GM23338 (cell line): ENCODE data around the gene RCOR1. TPM values are rescaled to one million over a fixed set of nuclear protein-coding genes. Genes with fewer than 3 reads are reported as not detected.

Experiments used
- ATAC-seq: fragments of 200-7000 bp; cut with Tn5 transposase; 3 replicates; pipeline ENCODE4 v1.9.1; 2020
- DNase-seq: peaks from one replicate; pipeline ENCODE4 v3.0.0-alpha.2; 2015; ENCODE audit warnings: low spot score
- H2AFZ ChIP-seq: fragments of 200-600 bp; sonication (generic); 2 replicates; pipeline ENCODE4 v1.8.0; 2016; ENCODE audit warnings: antibody characterized with exemption, mild to moderate bottlenecking, moderate library complexity
- H3F3A ChIP-seq: fragments of 200-600 bp; sonication (generic); replicated peaks from 2 replicates; pipeline ENCODE4 v1.8.0; 2017; ENCODE audit warnings: antibody characterized with exemption, mixed run types, low read depth
- H3K27ac ChIP-seq: fragments of 200-600 bp; sonication (generic); 2 replicates; pipeline ENCODE4 v1.6.1; 2016; ENCODE audit warnings: low read depth
- H3K27me3 ChIP-seq: fragments of 200-600 bp; sonication (generic); 2 replicates; pipeline ENCODE4 v1.8.0; 2016; ENCODE audit warnings: mild to moderate bottlenecking, mixed run types, moderate library complexity; ENCODE audit not compliant: insufficient read depth
- H3K36me3 ChIP-seq: fragments of 200-600 bp; sonication (generic); 2 replicates; pipeline ENCODE4 v1.8.0; 2016; ENCODE audit warnings: mild to moderate bottlenecking; ENCODE audit not compliant: insufficient read depth
- H3K4me1 ChIP-seq: fragments of 200-600 bp; sonication (generic); 2 replicates; pipeline ENCODE4 v1.8.0; 2016; ENCODE audit warnings: mild to moderate bottlenecking, moderate library complexity; ENCODE audit not compliant: insufficient read depth
- H3K4me2 ChIP-seq: fragments of 200-600 bp; sonication (generic); 2 replicates; pipeline ENCODE4 v1.7.1; 2017; ENCODE audit warnings: mixed run types
- H3K4me3 ChIP-seq: fragments of 200-600 bp; sonication (generic); 2 replicates; pipeline ENCODE4 v1.6.1; 2016; ENCODE audit warnings: mixed run types
- H3K79me2 ChIP-seq: fragments of 200-600 bp; sonication (generic); replicated peaks from 2 replicates; pipeline ENCODE4 v1.8.0; 2017; ENCODE audit warnings: mild to moderate bottlenecking; ENCODE audit not compliant: insufficient read depth
- H3K9me2 ChIP-seq: fragments of 200-600 bp; sonication (generic); 2 replicates; pipeline ENCODE4 v1.8.0; 2017; ENCODE audit not compliant: insufficient read depth
- H4K20me1 ChIP-seq: fragments of 200-600 bp; sonication (generic); replicated peaks from 2 replicates; pipeline ENCODE4 v1.8.0; 2017; ENCODE audit warnings: mild to moderate bottlenecking; ENCODE audit not compliant: insufficient read depth
- H3K27ac Mint-ChIP-seq: 2 replicates; pipeline ENCODE4 v1.8.0; 2020; ENCODE audit warnings: inconsistent platforms, mild to moderate bottlenecking, moderate library complexity, mixed read lengths
- H3K27me3 Mint-ChIP-seq: 3 replicates; pipeline ENCODE4 v1.8.0; 2022; ENCODE audit warnings: low read depth, mild to moderate bottlenecking, moderate library complexity, mixed read lengths, inconsistent platforms; ENCODE audit not compliant: insufficient read depth, poor library complexity
- H3K36me3 Mint-ChIP-seq: 3 replicates; pipeline ENCODE4 v1.8.0; 2021; ENCODE audit warnings: low read depth, mild to moderate bottlenecking, inconsistent platforms, moderate library complexity, mixed read lengths
- H3K4me1 Mint-ChIP-seq: 3 replicates; pipeline ENCODE4 v1.8.0; 2020; ENCODE audit warnings: mild to moderate bottlenecking, inconsistent platforms, mixed read lengths
- H3K4me3 Mint-ChIP-seq: 3 replicates; pipeline ENCODE4 v1.8.0; 2021; ENCODE audit warnings: moderate library complexity, mild to moderate bottlenecking, inconsistent platforms, mixed read lengths
- H3K9me3 Mint-ChIP-seq: 3 replicates; pipeline ENCODE4 v1.8.0; 2020; ENCODE audit warnings: moderate library complexity, mild to moderate bottlenecking, inconsistent platforms, mixed read lengths
- CREB1 ChIP-seq: fragments of 250-450 bp; sonication (Bioruptor Pico); IDR thresholded peaks from 2 replicates; pipeline ENCODE4 v1.5.0; 2020; ENCODE audit warnings: low read depth, mild to moderate bottlenecking, moderate library complexity
- CTCF ChIP-seq, 2 experiments: fragments of 200-600 bp in 1 of 2; sonication (generic) in 1 of 2; conservative IDR thresholded peaks; 2 replicates each; pipeline versions ENCODE4 v1.5.1 to v1.6.1; 2016 to 2017; ENCODE audit warnings: antibody characterized with exemption in 2 of 2, low read depth in 2 of 2, mild to moderate bottlenecking in 2 of 2, moderate library complexity in 1 of 2
- EZH2phosphoT487 ChIP-seq: fragments of 200-600 bp; sonication (generic); IDR thresholded peaks from one replicate; pipeline ENCODE4 v1.8.1; 2018; ENCODE audit warnings: antibody characterized with exemption; ENCODE audit not compliant: unreplicated experiment
- JUNB ChIP-seq: IDR thresholded peaks from one replicate; pipeline ENCODE4 v1.6.1; 2016; ENCODE audit warnings: antibody characterized with exemption; ENCODE audit not compliant: unreplicated experiment
- POLR2AphosphoS5 ChIP-seq: IDR thresholded peaks from 2 replicates; pipeline ENCODE4 v1.6.1; 2016; ENCODE audit warnings: antibody characterized with exemption, low read depth
- REST ChIP-seq: IDR thresholded peaks from one replicate; pipeline ENCODE4 v1.6.1; 2018; ENCODE audit warnings: antibody characterized with exemption; ENCODE audit not compliant: unreplicated experiment
- STAT1 ChIP-seq: IDR thresholded peaks from one replicate; pipeline ENCODE4 v1.6.1; 2016; ENCODE audit warnings: antibody characterized with exemption; ENCODE audit not compliant: unreplicated experiment
- ZNF114 ChIP-seq: fragments of 250-450 bp; sonication (Bioruptor Pico); IDR thresholded peaks from 2 replicates; pipeline ENCODE4 v1.5.0; 2020; ENCODE audit warnings: mild to moderate bottlenecking, moderate library complexity
- ZNF331 ChIP-seq: fragments of 250-450 bp; sonication (Bioruptor Pico); IDR thresholded peaks from 2 replicates; pipeline ENCODE4 v1.5.0; 2020; ENCODE audit warnings: low read depth, mild to moderate bottlenecking, moderate library complexity
- polyA plus RNA-seq: library from polyadenylated mRNA; unstranded; fragments of >200 nt; fragmentation: Nextera tagmentation; extraction: Ambion mirVana; gene quantifications from 2 replicates; pipeline ENCODE4 v1.2.1, GENCODE V29; 2016
- total RNA-seq: library from RNA; depleted of rRNA; stranded (reverse); fragments of >200 nt; shearing (Covaris generic); gene quantifications from 2 replicates; pipeline ENCODE4 v1.2.3, GENCODE V29; 2014

Gene RCOR1
- total and polyA plus RNA-seq, 2 experiments from 2014 or later = 7.6 to 26.1 TPM

GRCh38 chr14:102697501-102697900, 105.1 kb downstream of the RCOR1 start:
- Histone ChIP-seq H3K4me2 (no peak overlapping the region), H2AFZ (no peak overlapping the region), H3K79me2 (peaks cover 53% of the 10 kb centered on the region), H3K9me2 (no peaks in the 10 kb centered on the region), H4K20me1 (peaks cover 15% of the 10 kb centered on the region), H3K27me3 (no peaks in the 10 kb centered on the region), H3K4me3 (no peak overlapping the region), H3K27ac (no peak overlapping the region), H3K4me1 (peaks cover 11% of the 10 kb centered on the region), H3F3A (peaks cover 5% of the 10 kb centered on the region), H3K36me3 (0 out of 2 replicates have a peak, but pooled peaks cover 4% of the 10 kb centered on the region)
- Mint-ChIP-seq H3K27ac (no peak overlapping the region), H3K9me3 (no peaks in the 10 kb centered on the region), H3K36me3 (peaks cover 12% of the 10 kb centered on the region), H3K27me3 (peaks cover 2% of the 10 kb centered on the region), H3K4me1 (peaks cover 23% of the 10 kb centered on the region), H3K4me3 (no peak overlapping the region)
- ATAC-seq = no peak
- TF ChIP-seq CREB1 (CRISPR knock-in tag) = no peak
- no peak for TF ChIP-seq ZNF114 (CRISPR knock-in tag)
- no peak for TF ChIP-seq STAT1
- no peak for TF ChIP-seq CTCF (conservative IDR thresholded peaks at IDR 0.05; ENCODE audit: low read depth in 2 of 2)
- no peak for TF ChIP-seq ZNF331
- no peak for TF ChIP-seq EZH2phosphoT487
- TF ChIP-seq REST = no peak
- no peak for TF ChIP-seq POLR2AphosphoS5
- no peak for TF ChIP-seq JUNB
- no peak for DNase-seq

- no peaks in the 10 kb centered on the region for H3F3A ChIP-seq
- Mint-ChIP-seq H3K27me3 (peaks cover 2% of the 10 kb centered on the region), H3K36me3 (peaks cover 28% of the 10 kb centered on the region), H3K27ac (no peak overlapping the region), H3K4me1 (peaks cover 10% of the 10 kb centered on the region), H3K9me3 (peaks cover 4% of the 10 kb centered on the region; the same call in 1 of the 3 replicates), H3K4me3 (no peak overlapping the region)
- DNase-seq (no peak), ATAC-seq (no peak)
- no peaks in the 10 kb centered on the region for H3K9me2 ChIP-seq
- H3K27ac ChIP-seq = peak overlapping the region; percentile 20; the same call in 1 of the 2 replicates
- no peak overlapping the region for H3K4me3 ChIP-seq
- H3K79me2 ChIP-seq = peaks cover 53% of the 10 kb centered on the region
- H3K36me3 ChIP-seq = 0 out of 2 replicates have a peak, but pooled peaks cover 4% of the 10 kb centered on the region
- H2AFZ ChIP-seq = no peak overlapping the region
- no peaks in the 10 kb centered on the region for H3K4me1 ChIP-seq
- H4K20me1 ChIP-seq = peaks cover 15% of the 10 kb centered on the region
- H3K27me3 ChIP-seq = no peaks in the 10 kb centered on the region
- H3K4me2 ChIP-seq = no peak overlapping the region
- no peak for TF ChIP-seq ZNF331
- TF ChIP-seq POLR2AphosphoS5 = no peak
- TF ChIP-seq CTCF (conservative IDR thresholded peaks at IDR 0.05; ENCODE audit: low read depth in 2 of 2) = no peak
- TF ChIP-seq STAT1 = no peak
These were observed 107.1 kb downstream of the RCOR1 start for GRCh38 chr14:102699416-102700110.
